Adrenal gland (tissue), 5 donors: Measurements from ENCODE around the gene MSANTD2.

Experiments
- POLR2A ChIP-seq, 2 donors: fragments of 450-650 bp; IDR thresholded peaks; one replicate each; pipeline ENCODE4 v1.6.1; 2017; ENCODE audit warnings: antibody characterized with exemption in 2 of 2, mild to moderate bottlenecking in 2 of 2, moderate library complexity in 1 of 2
- TF ChIP-seq, protein P1 (sequence below), 6 experiments: fragments of 450-650 bp in 4 of 6; fragments of 200-600 bp in 2 of 6; sonication (generic) in 1 of 6; IDR thresholded peaks; 1 replicate in 5 of 6; 2 replicates in 1 of 6; pipeline versions ENCODE4 v1.5.1 to v1.8.0; 2016 to 2021; ENCODE audit warnings: antibody characterized with exemption in 6 of 6, mild to moderate bottlenecking in 2 of 6, moderate library complexity in 1 of 6
- donor health status: DM: no; HTN: no; CAD: no.

DNA sequence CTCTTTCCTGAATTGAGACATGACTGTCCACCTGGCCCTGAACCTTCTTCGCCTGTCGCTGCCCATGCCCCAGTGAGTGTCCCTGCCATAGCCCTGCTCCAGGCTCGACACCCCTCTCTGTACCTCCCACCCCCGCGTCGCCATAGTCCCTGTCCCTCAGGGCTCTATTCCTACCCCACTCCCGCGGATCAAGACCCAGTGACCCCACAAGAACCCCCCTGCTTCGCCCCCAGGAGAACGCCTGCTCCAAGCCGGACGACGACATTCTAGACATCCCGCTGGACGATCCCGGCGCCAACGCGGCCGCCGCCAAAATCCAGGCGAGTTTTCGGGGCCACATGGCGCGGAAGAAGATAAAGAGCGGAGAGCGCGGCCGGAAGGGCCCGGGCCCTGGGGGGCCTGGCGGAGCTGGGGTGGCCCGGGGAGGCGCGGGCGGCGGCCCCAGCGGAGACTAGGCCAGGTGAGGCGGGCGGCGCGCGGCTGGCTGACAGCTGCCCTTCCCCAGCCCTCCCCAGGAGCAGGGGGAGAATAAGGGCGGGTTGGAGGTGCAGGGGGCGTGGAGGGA lies 54.9 kb downstream of the MSANTD2 start:
- TF ChIP-seq, protein P1, sequence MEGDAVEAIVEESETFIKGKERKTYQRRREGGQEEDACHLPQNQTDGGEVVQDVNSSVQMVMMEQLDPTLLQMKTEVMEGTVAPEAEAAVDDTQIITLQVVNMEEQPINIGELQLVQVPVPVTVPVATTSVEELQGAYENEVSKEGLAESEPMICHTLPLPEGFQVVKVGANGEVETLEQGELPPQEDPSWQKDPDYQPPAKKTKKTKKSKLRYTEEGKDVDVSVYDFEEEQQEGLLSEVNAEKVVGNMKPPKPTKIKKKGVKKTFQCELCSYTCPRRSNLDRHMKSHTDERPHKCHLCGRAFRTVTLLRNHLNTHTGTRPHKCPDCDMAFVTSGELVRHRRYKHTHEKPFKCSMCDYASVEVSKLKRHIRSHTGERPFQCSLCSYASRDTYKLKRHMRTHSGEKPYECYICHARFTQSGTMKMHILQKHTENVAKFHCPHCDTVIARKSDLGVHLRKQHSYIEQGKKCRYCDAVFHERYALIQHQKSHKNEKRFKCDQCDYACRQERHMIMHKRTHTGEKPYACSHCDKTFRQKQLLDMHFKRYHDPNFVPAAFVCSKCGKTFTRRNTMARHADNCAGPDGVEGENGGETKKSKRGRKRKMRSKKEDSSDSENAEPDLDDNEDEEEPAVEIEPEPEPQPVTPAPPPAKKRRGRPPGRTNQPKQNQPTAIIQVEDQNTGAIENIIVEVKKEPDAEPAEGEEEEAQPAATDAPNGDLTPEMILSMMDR (IDR thresholded peaks at IDR 0.05) = no peak
- no peak for TF ChIP-seq POLR2A (IDR thresholded peaks at IDR 0.05)
